SK-N-MC (cell line): ENCODE measurements around the gene NCAPG2.

Source experiments
- DNase-seq: peaks from one replicate; pipeline ENCODE4 v3.0.0-alpha.2; 2011; ENCODE audit warnings: low read depth, low spot score
- H3K27ac ChIP-seq: fragments of 200-600 bp; sonication (generic); 2 replicates; pipeline ENCODE4 v1.5.1; 2016; ENCODE audit warnings: mixed run types
- H3K36me3 ChIP-seq: fragments of 200-600 bp; sonication (generic); 2 replicates; pipeline ENCODE4 v1.6.1; 2017; ENCODE audit warnings: antibody characterized with exemption, low read length, mixed read lengths; ENCODE audit not compliant: insufficient read depth
- H3K4me3 ChIP-seq: fragments of 200-600 bp; sonication (generic); 2 replicates; pipeline ENCODE4 v1.5.1; 2016
- H3K9ac ChIP-seq: fragments of 200-600 bp; sonication (generic); 2 replicates; pipeline ENCODE4 v1.8.0; 2017; ENCODE audit warnings: mixed run types, mixed read lengths; ENCODE audit not compliant: insufficient read length
- H3K9me3 ChIP-seq: fragments of 200-600 bp; sonication (generic); 2 replicates; pipeline ENCODE4 v1.6.1; 2017; ENCODE audit warnings: low read depth, mild to moderate bottlenecking, antibody characterized with exemption, low read length, moderate library complexity, mixed read lengths
- EZH2 ChIP-seq: fragments of 200-600 bp; sonication (generic); IDR thresholded peaks from one replicate; pipeline ENCODE4 v1.6.1; 2017; ENCODE audit warnings: antibody characterized with exemption
- FOXP2 ChIP-seq: optimal IDR thresholded peaks from 2 replicates; pipeline ENCODE3; 2011; ENCODE audit warnings: mild to moderate bottlenecking, moderate library complexity; ENCODE audit not compliant: insufficient read depth; ENCODE audit errors: extremely low read length, control extremely low read depth
- POLR2AphosphoS5 ChIP-seq: IDR thresholded peaks from 2 replicates; pipeline ENCODE4 v1.6.1; 2012; ENCODE audit warnings: mild to moderate bottlenecking, low read depth, low read length, borderline replicate concordance

The NCAPG2 gene

DNA sequence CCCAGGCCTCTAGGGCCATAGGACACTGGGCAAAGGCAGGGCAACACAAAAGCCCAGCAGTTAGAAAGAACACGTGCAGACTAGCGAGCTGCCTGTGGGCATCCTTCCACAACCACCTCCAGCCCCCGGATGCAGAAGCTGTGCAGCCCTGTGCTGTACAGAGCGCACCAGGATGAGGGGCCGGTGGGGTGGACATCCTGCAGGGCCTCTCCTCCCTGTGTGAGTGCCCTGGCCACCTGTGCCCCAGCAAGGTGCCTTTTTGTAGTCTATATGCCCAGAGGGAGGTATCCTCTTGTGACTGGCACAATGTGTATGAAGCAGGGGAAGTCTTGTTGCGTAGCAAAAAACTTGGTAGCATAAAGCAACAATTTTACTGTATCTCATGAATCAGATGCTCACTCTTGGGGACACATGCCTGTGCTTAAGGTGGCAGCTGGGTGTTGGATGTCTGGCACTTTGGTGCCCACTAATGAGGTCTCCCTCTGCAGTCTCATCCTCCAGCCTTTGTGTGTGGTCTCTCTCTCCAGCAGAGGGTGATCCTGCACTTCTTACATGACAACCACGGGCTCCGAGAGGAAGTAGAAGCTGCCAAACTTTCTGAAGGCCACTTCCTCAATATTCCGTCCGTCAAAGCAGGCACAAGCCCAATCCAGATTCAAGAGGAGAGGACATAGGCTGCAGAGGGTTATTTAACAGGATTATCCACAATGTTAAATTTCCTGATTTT lies 8.7 kb downstream of the NCAPG2 start:
- Histone ChIP-seq H3K36me3 (peaks cover 80% of the 10 kb centered on the region), H3K9me3 (no peaks in the 10 kb centered on the region), H3K4me3 (no peak overlapping the region), H3K9ac (no peak overlapping the region), H3K27ac (no peak overlapping the region)
- DNase-seq: no peak
- TF ChIP-seq EZH2 (no peak), FOXP2 (no peak), POLR2AphosphoS5 (no peak)

DNA sequence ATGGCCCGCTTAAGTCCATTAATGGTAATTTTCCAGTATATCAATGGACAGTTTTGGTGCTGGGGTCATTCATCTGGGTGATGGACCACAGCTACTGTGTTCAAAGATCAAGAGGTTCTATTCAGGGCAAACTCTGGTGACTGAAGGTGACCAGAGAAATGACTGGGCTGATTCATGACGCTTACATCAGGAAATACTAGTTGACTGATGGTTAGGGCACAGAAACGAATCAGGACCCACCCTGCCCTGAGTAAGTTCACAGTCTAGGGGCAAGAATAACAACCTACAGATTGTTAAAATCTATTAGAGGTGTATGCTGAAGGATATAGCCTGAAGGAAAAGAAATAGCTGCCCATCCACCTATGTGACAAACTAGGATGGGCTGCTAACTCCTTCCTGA lies 9.5 kb downstream of the NCAPG2 start:
- no peak overlapping the region for H3K9ac ChIP-seq
- peaks cover 79% of the 10 kb centered on the region for H3K36me3 ChIP-seq
- H3K4me3 ChIP-seq: no peak overlapping the region
- no peaks in the 10 kb centered on the region for H3K9me3 ChIP-seq
- no peak for DNase-seq
- TF ChIP-seq POLR2AphosphoS5 (no peak), EZH2 (no peak), FOXP2 (no peak)
- H3K27ac ChIP-seq: no peak overlapping the region

DNA sequence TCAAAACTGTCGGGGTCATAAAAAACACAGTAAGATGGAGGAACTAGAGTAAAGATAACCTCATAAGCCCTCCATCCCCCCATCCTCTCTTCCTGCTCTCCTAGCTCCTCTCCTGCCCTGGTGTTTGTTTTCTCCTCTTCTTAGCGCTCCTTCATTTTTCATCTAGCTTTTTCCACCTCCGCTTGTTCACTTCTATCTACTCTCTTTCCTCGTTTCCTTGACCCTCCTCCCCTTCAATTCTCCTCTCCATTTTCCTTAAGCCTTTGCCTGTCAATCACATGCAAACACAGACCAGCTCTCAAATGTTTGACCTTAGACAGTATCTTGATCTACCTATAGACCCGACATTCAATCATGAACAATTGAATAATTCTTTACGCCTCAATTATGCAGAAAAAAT lies 10.0 kb downstream of the NCAPG2 start:
- Histone ChIP-seq H3K36me3 (peaks cover 79% of the 10 kb centered on the region), H3K9me3 (no peaks in the 10 kb centered on the region), H3K27ac (no peak overlapping the region), H3K9ac (no peak overlapping the region), H3K4me3 (no peak overlapping the region)
- no peak for TF ChIP-seq FOXP2
- no peak for TF ChIP-seq EZH2
- no peak for TF ChIP-seq POLR2AphosphoS5
- DNase-seq: no peak

DNA sequence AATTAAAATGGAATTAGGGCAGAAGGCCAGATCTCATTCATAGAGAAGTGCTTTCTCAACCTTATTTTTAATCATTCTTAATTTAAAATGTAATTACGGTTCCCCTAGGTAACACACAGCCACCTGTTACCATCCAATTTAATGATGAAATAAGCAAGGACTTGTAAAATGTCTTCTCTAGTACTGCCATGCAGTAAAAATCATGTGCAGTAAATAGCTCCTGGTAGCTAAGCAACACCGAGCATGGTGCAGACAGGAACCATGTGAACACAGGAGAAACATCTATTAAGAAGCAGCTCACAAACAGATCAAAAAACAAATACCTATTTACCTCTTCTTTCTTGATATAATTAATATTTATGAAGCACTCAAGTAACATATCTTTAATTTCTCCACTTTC lies 15.1 kb downstream of the NCAPG2 start:
- Histone ChIP-seq H3K9ac (no peak overlapping the region), H3K9me3 (no peaks in the 10 kb centered on the region), H3K36me3 (peaks cover 78% of the 10 kb centered on the region), H3K4me3 (no peak overlapping the region), H3K27ac (no peak overlapping the region)
- no peak for DNase-seq
- no peak for TF ChIP-seq POLR2AphosphoS5
- no peak for TF ChIP-seq EZH2
- no peak for TF ChIP-seq FOXP2

DNA sequence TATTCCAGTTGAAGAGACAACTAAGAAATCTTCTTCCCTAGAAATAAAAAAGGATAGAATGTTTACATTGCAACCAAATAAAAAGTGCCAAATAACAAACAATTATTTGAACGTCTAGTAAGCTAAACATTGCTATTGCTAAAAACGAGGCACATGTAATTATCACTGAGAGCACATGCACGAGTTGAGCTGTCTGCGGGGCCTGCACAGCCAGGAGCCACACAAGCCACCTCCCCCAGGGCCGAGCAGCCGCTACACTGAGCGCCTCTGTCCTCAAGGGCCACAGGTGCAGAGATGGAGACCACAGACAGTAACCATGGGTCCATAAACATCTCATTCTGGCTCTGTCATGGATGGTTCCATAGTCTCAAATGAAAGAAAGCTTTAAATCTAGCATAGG lies 17.2 kb downstream of the NCAPG2 start:
- Histone ChIP-seq H3K9me3 (no peaks in the 10 kb centered on the region), H3K9ac (no peak overlapping the region), H3K36me3 (peaks cover 83% of the 10 kb centered on the region), H3K27ac (no peak overlapping the region), H3K4me3 (no peak overlapping the region)
- DNase-seq: no peak
- TF ChIP-seq EZH2 (no peak), POLR2AphosphoS5 (no peak), FOXP2 (no peak)

DNA sequence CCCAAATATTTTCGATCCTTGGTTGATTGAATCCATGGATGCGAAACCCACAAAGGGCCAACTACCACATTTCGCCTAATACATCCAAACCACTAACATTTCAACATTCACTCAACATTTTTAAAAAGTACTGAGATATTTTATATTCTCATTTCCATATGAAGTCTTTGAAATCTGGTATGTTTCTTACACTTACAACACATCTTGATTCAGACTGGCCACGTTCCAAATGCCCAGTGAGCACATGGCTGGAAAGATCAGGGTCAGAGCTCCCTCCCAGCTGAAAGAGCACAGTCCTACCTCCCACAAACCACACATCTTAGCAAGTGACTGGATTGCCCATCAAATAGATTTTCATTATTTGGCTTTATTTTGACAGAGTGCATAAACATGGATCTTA lies 18.9 kb downstream of the NCAPG2 start:
- no peak overlapping the region for H3K9ac ChIP-seq
- no peak for TF ChIP-seq FOXP2
- no peak for TF ChIP-seq EZH2
- TF ChIP-seq POLR2AphosphoS5: no peak
- peaks cover 80% of the 10 kb centered on the region for H3K36me3 ChIP-seq
- no peak for DNase-seq
- no peak overlapping the region for H3K4me3 ChIP-seq
- no peak overlapping the region for H3K27ac ChIP-seq
- H3K9me3 ChIP-seq: no peaks in the 10 kb centered on the region

DNA sequence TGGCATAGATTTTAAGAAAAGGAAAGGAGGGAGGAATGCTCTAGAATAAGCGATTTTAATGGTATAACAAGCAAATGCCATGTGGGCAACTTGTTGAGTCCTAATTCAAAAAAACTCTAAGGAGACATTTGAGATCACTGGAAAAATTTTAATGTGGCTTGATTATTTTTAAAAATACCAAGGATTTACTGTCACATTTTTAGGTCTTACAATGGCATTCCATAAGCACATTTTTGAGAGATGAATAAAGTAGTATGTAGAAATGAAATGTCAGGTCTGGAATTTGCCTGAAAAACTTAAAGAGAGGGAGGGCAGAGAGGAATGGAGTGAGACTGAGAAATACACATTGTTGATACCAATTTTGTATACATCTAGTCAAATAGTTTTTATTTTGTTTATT lies 20.3 kb downstream of the NCAPG2 start:
- Histone ChIP-seq H3K27ac (no peak overlapping the region), H3K9me3 (no peaks in the 10 kb centered on the region), H3K36me3 (peaks cover 79% of the 10 kb centered on the region), H3K9ac (no peak overlapping the region), H3K4me3 (no peak overlapping the region)
- TF ChIP-seq FOXP2 (no peak), EZH2 (no peak), POLR2AphosphoS5 (no peak)
- no peak for DNase-seq

DNA sequence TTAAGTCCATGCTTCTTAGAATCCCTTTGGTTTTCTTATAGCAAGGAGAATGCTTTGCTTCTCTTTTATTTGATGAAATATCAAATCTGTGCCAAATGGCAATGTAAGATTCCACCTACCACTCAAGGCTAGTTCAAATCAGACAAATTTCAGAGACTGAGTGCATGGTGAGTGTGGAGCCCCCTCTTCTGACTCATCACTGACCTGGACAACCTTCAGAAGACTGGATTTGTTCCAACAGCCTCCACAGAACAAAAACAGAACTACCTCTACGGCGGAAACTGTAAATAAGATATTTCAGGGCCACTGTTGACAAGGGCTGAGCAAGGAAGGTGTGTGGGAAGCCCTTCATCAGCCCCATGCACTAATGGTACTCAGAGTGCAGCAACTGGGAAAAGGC lies 21.1 kb downstream of the NCAPG2 start:
- Histone ChIP-seq H3K4me3 (no peak overlapping the region), H3K9me3 (no peaks in the 10 kb centered on the region), H3K27ac (no peak overlapping the region), H3K9ac (no peak overlapping the region), H3K36me3 (peaks cover 80% of the 10 kb centered on the region)
- TF ChIP-seq FOXP2: no peak
- TF ChIP-seq POLR2AphosphoS5: no peak
- no peak for TF ChIP-seq EZH2
- DNase-seq: no peak

DNA sequence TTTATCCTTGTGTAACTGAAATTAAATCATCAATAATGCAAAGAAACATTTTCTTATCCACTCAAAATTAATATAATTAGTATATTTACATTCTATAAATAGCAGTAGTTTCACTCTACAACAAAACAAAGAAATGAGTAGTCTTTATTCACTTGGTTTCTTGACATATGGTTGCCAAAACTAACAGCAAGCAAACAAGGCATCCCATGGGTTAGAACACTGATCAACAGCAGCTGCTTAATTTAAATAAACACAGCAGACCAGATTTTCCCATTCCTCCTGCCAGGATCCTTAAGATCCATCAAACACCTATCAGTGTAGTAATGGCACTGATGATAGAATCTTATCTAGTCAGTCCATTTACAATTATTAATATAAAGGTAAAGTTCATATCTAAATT lies 22.1 kb downstream of the NCAPG2 start:
- H3K4me3 ChIP-seq: no peak overlapping the region
- DNase-seq: no peak
- TF ChIP-seq FOXP2: no peak
- TF ChIP-seq POLR2AphosphoS5: no peak
- no peak for TF ChIP-seq EZH2
- peaks cover 73% of the 10 kb centered on the region for H3K36me3 ChIP-seq
- no peak overlapping the region for H3K27ac ChIP-seq
- H3K9me3 ChIP-seq: no peaks in the 10 kb centered on the region
- no peak overlapping the region for H3K9ac ChIP-seq
